Neural crest cell (in vitro differentiated cells): ENCODE measurements around the gene NTM. TPM values are rescaled to one million over a fixed set of nuclear protein-coding genes. Genes with fewer than 3 reads are reported as not detected.
A peak's percentile ranks its signal among the peaks of the same experiment; 100 is the strongest.

Source experiments
- DNase-seq: peaks from one replicate; pipeline ENCODE4 v3.0.0; 2021; ENCODE audit warnings: low read depth, mixed read lengths, low spot score
- H3K27ac Mint-ChIP-seq: one replicate; pipeline ENCODE4 v1.8.0; 2021; ENCODE audit warnings: mild to moderate bottlenecking, mixed read lengths; ENCODE audit not compliant: unreplicated experiment
- H3K27me3 Mint-ChIP-seq: 2 replicates; pipeline ENCODE4 v1.8.0; 2021; ENCODE audit warnings: low read depth, mild to moderate bottlenecking, mixed read lengths
- H3K36me3 Mint-ChIP-seq: 2 replicates; pipeline ENCODE4 v1.8.0; 2021; ENCODE audit warnings: low read depth, mild to moderate bottlenecking, mixed read lengths
- H3K4me1 Mint-ChIP-seq: 2 replicates; pipeline ENCODE4 v1.8.0; 2021; ENCODE audit warnings: mixed read lengths
- H3K4me3 Mint-ChIP-seq: one replicate; pipeline ENCODE4 v1.8.0; 2021; ENCODE audit warnings: mild to moderate bottlenecking, mixed read lengths
- H3K9me3 Mint-ChIP-seq: 2 replicates; pipeline ENCODE4 v1.8.0; 2021; ENCODE audit warnings: mixed read lengths
- total RNA-seq: library from RNA; stranded (reverse); gene quantifications from 2 replicates; pipeline ENCODE4 v1.2.1, GENCODE V29; 2021
- TF ChIP-seq, protein P1 (sequence below): fragments of 200-600 bp; sonication (generic); conservative IDR thresholded peaks from 2 replicates; pipeline ENCODE4 v1.5.0; 2021; ENCODE audit warnings: antibody characterized with exemption, mild to moderate bottlenecking

Gene NTM
- total RNA-seq, 1 donor from 2014 or later: 11.3 TPM

DNA sequence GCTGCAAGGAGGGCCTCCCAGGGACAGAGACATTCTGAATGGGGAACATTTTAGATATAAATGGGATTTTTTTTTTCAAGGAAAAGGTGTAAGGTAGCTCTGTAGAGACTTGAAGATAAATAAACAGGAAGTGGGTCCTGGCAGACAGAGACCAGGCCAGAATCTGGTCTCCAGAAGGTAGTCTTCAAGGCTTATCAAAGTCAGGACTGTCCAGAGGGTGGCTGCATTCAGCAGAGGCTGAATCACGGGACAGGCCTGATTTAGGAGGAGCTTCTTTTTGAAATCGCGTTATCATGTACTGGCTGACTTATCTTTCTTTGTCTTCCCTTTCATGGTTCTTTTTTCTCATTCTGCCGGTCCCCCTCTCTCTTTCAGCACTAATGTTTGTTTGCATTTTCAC is 542.9 kb downstream of the NTM start:
- peaks cover 10% of the 10 kb centered on the region for H3K4me1 Mint-ChIP-seq
- TF ChIP-seq, protein P1, sequence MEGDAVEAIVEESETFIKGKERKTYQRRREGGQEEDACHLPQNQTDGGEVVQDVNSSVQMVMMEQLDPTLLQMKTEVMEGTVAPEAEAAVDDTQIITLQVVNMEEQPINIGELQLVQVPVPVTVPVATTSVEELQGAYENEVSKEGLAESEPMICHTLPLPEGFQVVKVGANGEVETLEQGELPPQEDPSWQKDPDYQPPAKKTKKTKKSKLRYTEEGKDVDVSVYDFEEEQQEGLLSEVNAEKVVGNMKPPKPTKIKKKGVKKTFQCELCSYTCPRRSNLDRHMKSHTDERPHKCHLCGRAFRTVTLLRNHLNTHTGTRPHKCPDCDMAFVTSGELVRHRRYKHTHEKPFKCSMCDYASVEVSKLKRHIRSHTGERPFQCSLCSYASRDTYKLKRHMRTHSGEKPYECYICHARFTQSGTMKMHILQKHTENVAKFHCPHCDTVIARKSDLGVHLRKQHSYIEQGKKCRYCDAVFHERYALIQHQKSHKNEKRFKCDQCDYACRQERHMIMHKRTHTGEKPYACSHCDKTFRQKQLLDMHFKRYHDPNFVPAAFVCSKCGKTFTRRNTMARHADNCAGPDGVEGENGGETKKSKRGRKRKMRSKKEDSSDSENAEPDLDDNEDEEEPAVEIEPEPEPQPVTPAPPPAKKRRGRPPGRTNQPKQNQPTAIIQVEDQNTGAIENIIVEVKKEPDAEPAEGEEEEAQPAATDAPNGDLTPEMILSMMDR: no peak
- no peaks in the 10 kb centered on the region for H3K36me3 Mint-ChIP-seq
- no peak overlapping the region for H3K27ac Mint-ChIP-seq
- H3K9me3 Mint-ChIP-seq: no peaks in the 10 kb centered on the region
- H3K4me3 Mint-ChIP-seq: no peak overlapping the region
- peaks cover 40% of the 10 kb centered on the region for H3K27me3 Mint-ChIP-seq
- no peak for DNase-seq

DNA sequence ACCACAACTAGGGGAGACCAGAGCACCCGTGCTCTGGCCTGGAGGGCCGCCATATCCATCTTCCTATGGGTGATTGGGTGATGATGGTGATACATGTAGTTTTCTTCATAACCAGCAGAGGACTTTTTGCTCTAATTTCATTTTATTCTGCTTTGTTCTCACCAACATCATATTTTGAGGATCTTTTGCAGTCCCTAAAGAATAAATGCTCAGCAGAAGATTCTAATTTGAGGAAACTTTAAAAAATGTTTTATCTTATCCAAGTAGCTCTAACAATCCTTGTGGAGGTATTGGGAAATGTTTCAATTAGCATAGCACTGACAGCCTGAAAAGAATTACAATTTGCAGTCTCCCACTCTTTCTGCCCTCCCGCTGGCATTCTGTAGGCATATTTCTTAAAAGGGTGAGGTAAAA is 544.0 kb downstream of the NTM start:
- Mint-ChIP-seq H3K36me3 (no peaks in the 10 kb centered on the region), H3K27ac (no peak overlapping the region), H3K27me3 (peaks cover 29% of the 10 kb centered on the region), H3K4me1 (peaks cover 10% of the 10 kb centered on the region), H3K9me3 (no peaks in the 10 kb centered on the region), H3K4me3 (peak overlapping the region; percentile 27)
- TF ChIP-seq, protein P1: peak; percentile 51
- DNase-seq: no peak

DNA sequence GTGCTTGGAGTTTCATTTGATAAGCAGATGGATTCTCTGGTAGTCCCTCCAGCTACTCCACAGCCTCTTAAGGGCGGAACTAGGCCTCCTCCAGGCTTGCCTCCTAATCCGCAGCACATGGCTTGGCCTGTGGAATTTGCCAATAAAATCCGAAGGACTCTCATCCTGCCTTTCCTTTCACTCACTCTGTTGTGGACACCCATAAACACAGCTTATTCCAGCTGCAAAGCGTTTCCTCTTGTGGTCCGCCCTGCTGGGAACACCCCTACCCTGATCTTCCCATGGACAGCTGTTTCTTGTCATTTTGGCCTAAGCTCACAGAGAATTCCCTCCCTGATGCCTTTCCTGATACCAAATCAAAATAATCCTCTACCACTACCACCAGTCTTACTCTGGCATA is 546.2 kb downstream of the NTM start:
- Mint-ChIP-seq H3K4me1 (peaks cover under 1% of the 10 kb centered on the region), H3K36me3 (no peaks in the 10 kb centered on the region), H3K4me3 (no peak overlapping the region), H3K27me3 (peaks cover 13% of the 10 kb centered on the region), H3K9me3 (no peaks in the 10 kb centered on the region), H3K27ac (no peak overlapping the region)
- TF ChIP-seq, protein P1: no peak
- DNase-seq: no peak

DNA sequence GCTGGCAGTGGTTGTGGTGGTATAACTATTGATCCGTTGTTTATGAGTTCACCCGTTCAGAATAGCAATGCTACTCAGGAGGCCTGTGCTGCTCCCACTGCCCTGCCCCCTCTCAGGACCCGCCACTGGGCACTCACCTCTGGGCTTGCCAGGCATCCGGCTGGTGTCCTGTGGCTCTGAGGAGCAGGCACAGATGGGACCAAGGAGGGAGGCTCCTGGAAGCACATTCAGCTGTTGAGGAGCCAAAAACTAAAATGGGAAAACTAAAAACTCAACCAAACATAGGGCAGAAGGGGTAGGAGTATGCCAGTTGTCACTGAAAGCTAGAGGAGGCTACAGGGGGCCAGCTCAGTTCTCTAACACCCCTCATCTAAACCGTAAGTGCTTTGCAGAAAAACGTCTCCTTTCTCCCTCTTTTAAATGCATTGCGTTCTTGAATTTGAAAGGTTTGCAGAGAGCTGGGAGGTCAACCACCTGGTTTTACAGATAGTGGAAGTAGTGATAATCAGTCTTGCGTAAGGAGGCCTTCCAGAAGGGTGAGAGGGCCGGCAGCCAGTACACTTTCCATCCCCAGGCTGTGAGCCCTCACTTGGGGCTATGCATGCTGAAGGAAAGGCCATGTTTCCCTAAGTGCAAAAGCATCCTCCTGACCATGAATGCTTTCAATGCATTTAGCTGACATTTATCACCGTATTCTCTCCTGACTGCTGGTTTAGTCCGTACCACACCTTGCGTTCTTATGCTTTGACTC is 547.4 kb downstream of the NTM start:
- Mint-ChIP-seq H3K27me3 (peaks cover 4% of the 10 kb centered on the region), H3K9me3 (no peaks in the 10 kb centered on the region), H3K4me1 (no peaks in the 10 kb centered on the region), H3K36me3 (no peaks in the 10 kb centered on the region), H3K27ac (no peak overlapping the region), H3K4me3 (no peak overlapping the region)
- TF ChIP-seq, protein P1: no peak
- DNase-seq: no peak

DNA sequence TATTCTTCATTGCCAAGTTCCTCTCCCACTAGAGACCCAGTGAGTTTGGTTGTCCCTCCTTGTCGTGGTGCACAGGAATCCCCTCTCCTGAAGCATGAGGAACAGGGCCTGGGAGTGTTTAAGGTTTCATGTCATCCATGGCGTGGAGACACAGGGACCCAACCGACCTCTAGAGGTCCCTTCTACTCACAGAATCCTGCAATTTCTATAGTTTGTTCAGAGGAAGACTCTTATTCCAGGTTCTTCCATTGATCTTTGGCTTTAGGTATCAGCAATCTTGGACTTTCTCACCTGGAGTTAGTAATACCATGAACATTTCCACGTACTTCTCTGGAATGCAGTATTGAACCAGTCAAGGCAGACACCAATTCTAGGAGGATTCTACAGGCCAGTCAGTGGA is 548.2 kb downstream of the NTM start:
- Mint-ChIP-seq H3K36me3 (no peaks in the 10 kb centered on the region), H3K27me3 (peaks cover 2% of the 10 kb centered on the region), H3K27ac (no peak overlapping the region)

More for the DNA sequence above, 548.2 kb downstream of the NTM start:
- Mint-ChIP-seq H3K4me3 (no peak overlapping the region), H3K4me1 (no peaks in the 10 kb centered on the region), H3K9me3 (no peaks in the 10 kb centered on the region)
- no peak for DNase-seq
- TF ChIP-seq, protein P1: no peak
